HEK293 (cell line): ENCODE data around the gene HEATR3.

Source experiments
- CTCF ChIA-PET: fragments of 350-600 bp; formaldehyde crosslinking; extraction: SDS; loops from one replicate; lab custom pipeline; 2021; ENCODE audit warnings: antibody characterized with exemption; lab: Yijun Ruan, JAX
- POLR2A ChIA-PET: fragments of 300-600 bp; formaldehyde crosslinking; extraction: SDS; loops from one replicate; lab custom pipeline; 2020; ENCODE audit warnings: antibody characterized with exemption, inconsistent platforms; lab: Yijun Ruan, JAX
- H3K27ac ChIP-seq: fragments of 200-500 bp; sonication (Bioruptor generic); 2 replicates; pipeline ENCODE4 v1.5.1; 2014; ENCODE audit warnings: low read depth, low read length, control low read depth, inconsistent platforms; ENCODE audit errors: extremely low read depth
- H3K36me3 ChIP-seq, 2 experiments: fragments of 200-500 bp in 1 of 2; sonication (Bioruptor generic) in 1 of 2; 1 replicate in 1 of 2; 2 replicates in 1 of 2; pipeline ENCODE4 v1.5.1; 2014 to 2017; ENCODE audit warnings: inconsistent platforms in 2 of 2, low read length in 2 of 2; ENCODE audit not compliant: control insufficient read depth in 2 of 2, insufficient read depth in 1 of 2
- H3K4me1 ChIP-seq: fragments of 200-500 bp; sonication (Bioruptor generic); 2 replicates; pipeline ENCODE4 v1.5.1; 2014; ENCODE audit warnings: mild to moderate bottlenecking, low read length, inconsistent platforms; ENCODE audit not compliant: control insufficient read depth, insufficient read depth
- H3K4me3 ChIP-seq: 2 replicates; pipeline ENCODE4 v1.5.1; 2011; ENCODE audit warnings: low read depth, mild to moderate bottlenecking, control low read depth, low read length, moderate library complexity
- H3K9me3 ChIP-seq: fragments of 200-500 bp; sonication (Bioruptor generic); 2 replicates; pipeline ENCODE4 v1.5.1; 2014; ENCODE audit warnings: low read depth, low read length, inconsistent platforms; ENCODE audit not compliant: control insufficient read depth, insufficient read depth
- HOXC10 ChIP-seq: sonication (generic); formaldehyde crosslinking; IDR thresholded peaks from 2 replicates; pipeline ENCODE4 v1.8.1; 2023; ENCODE audit warnings: mild to moderate bottlenecking, missing genetic modification reagents
- SP3 ChIP-seq: fragments of 450-650 bp; formaldehyde crosslinking; IDR thresholded peaks from 2 replicates; pipeline ENCODE4 v1.5.1; 2016; ENCODE audit warnings: missing biosample characterization, missing genetic modification characterization
- ZNF132 ChIP-seq: fragments of 450-650 bp; formaldehyde crosslinking; IDR thresholded peaks from 2 replicates; pipeline ENCODE4 v1.5.1; 2017; ENCODE audit warnings: missing biosample characterization, missing genetic modification characterization, borderline replicate concordance
- ZNF138 ChIP-seq: fragments of 450-650 bp; formaldehyde crosslinking; IDR thresholded peaks from 2 replicates; pipeline ENCODE4 v1.5.1; 2016; ENCODE audit warnings: missing biosample characterization, missing genetic modification characterization, borderline replicate concordance
- ZNF140 ChIP-seq: fragments of 450-650 bp; formaldehyde crosslinking; IDR thresholded peaks from 2 replicates; pipeline ENCODE4 v1.5.1; 2016; ENCODE audit warnings: missing biosample characterization, missing genetic modification characterization
- ZNF19 ChIP-seq: fragments of 450-650 bp; formaldehyde crosslinking; IDR thresholded peaks from 2 replicates; pipeline ENCODE4; 2016; ENCODE audit warnings: missing biosample characterization, missing genetic modification characterization, low read depth
- ZNF2 ChIP-seq: fragments of 450-650 bp; formaldehyde crosslinking; IDR thresholded peaks from 2 replicates; pipeline ENCODE4 v1.5.1; 2016; ENCODE audit warnings: missing biosample characterization, missing genetic modification characterization
- ZNF501 ChIP-seq: fragments of 450-650 bp; formaldehyde crosslinking; IDR thresholded peaks from 2 replicates; pipeline ENCODE4 v1.5.1; 2016; ENCODE audit warnings: missing biosample characterization, missing genetic modification characterization
- ZNF664 ChIP-seq: fragments of 450-650 bp; formaldehyde crosslinking; IDR thresholded peaks from 2 replicates; pipeline ENCODE4 v1.5.1; 2016; ENCODE audit warnings: missing biosample characterization, missing genetic modification characterization
- ZNF747 ChIP-seq: fragments of 450-650 bp; formaldehyde crosslinking; IDR thresholded peaks from 2 replicates; pipeline ENCODE4 v1.5.1; 2016; ENCODE audit warnings: missing biosample characterization, missing genetic modification characterization
- ZNF791 ChIP-seq: fragments of 450-650 bp; formaldehyde crosslinking; IDR thresholded peaks from 2 replicates; pipeline ENCODE4 v1.5.1; 2016; ENCODE audit warnings: missing biosample characterization, missing genetic modification characterization
- ZNF837 ChIP-seq: fragments of 450-650 bp; formaldehyde crosslinking; IDR thresholded peaks from 2 replicates; pipeline ENCODE4 v1.5.1; 2016; ENCODE audit warnings: missing biosample characterization, missing genetic modification characterization
- ZSCAN30 ChIP-seq: fragments of 450-650 bp; IDR thresholded peaks from 2 replicates; pipeline ENCODE4 v1.5.1; 2018; ENCODE audit warnings: missing biosample characterization, mild to moderate bottlenecking, missing genetic modification characterization, moderate library complexity
- TF ChIP-seq, protein P1 (sequence below): fragments of 450-650 bp; formaldehyde crosslinking; IDR thresholded peaks from 2 replicates; pipeline ENCODE4 v1.5.1; 2016; ENCODE audit warnings: missing biosample characterization, missing genetic modification characterization, borderline replicate concordance
- TF ChIP-seq, protein P2 (sequence below): fragments of 450-650 bp; formaldehyde crosslinking; conservative IDR thresholded peaks from 2 replicates; pipeline ENCODE4 v1.5.1; 2016; ENCODE audit warnings: low read depth, missing biosample characterization, missing genetic modification characterization
- TF ChIP-seq, protein P3 (sequence below): fragments of 450-650 bp; formaldehyde crosslinking; IDR thresholded peaks from 2 replicates; pipeline ENCODE4 v1.5.1; 2017; ENCODE audit warnings: missing biosample characterization, mild to moderate bottlenecking, missing genetic modification characterization, moderate library complexity
- TF ChIP-seq, protein P4 (sequence below): fragments of 450-650 bp; formaldehyde crosslinking; IDR thresholded peaks from 2 replicates; pipeline ENCODE4 v1.5.1; 2016; ENCODE audit warnings: missing biosample characterization, missing genetic modification characterization

The HEATR3 gene

DNA sequence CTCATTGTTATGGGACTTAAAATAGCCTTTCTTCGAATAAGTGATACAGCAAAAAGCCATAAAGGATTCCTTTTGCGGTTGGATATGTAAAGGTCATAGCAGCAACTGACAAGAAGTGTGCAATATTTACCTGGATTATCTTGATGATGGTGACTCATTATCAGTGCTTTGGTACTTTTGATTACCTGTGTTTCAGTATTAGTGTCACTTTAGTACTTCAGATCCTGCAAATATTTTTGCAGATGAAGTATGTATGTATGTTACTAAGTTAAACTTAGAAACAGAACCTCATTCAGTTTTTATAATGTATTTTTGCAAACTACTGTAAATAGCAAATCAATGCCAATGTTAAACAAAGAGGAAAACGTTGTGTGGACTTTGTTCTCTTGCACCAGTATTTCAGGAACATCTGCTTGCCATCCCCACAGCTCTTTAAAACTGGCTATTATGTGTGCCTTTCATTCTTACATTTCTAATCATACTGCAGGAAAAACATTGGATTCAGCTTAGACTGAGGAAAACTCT lies 30.2 kb upstream of the HEATR3 start (continued):
- TF ChIP-seq, protein P1, sequence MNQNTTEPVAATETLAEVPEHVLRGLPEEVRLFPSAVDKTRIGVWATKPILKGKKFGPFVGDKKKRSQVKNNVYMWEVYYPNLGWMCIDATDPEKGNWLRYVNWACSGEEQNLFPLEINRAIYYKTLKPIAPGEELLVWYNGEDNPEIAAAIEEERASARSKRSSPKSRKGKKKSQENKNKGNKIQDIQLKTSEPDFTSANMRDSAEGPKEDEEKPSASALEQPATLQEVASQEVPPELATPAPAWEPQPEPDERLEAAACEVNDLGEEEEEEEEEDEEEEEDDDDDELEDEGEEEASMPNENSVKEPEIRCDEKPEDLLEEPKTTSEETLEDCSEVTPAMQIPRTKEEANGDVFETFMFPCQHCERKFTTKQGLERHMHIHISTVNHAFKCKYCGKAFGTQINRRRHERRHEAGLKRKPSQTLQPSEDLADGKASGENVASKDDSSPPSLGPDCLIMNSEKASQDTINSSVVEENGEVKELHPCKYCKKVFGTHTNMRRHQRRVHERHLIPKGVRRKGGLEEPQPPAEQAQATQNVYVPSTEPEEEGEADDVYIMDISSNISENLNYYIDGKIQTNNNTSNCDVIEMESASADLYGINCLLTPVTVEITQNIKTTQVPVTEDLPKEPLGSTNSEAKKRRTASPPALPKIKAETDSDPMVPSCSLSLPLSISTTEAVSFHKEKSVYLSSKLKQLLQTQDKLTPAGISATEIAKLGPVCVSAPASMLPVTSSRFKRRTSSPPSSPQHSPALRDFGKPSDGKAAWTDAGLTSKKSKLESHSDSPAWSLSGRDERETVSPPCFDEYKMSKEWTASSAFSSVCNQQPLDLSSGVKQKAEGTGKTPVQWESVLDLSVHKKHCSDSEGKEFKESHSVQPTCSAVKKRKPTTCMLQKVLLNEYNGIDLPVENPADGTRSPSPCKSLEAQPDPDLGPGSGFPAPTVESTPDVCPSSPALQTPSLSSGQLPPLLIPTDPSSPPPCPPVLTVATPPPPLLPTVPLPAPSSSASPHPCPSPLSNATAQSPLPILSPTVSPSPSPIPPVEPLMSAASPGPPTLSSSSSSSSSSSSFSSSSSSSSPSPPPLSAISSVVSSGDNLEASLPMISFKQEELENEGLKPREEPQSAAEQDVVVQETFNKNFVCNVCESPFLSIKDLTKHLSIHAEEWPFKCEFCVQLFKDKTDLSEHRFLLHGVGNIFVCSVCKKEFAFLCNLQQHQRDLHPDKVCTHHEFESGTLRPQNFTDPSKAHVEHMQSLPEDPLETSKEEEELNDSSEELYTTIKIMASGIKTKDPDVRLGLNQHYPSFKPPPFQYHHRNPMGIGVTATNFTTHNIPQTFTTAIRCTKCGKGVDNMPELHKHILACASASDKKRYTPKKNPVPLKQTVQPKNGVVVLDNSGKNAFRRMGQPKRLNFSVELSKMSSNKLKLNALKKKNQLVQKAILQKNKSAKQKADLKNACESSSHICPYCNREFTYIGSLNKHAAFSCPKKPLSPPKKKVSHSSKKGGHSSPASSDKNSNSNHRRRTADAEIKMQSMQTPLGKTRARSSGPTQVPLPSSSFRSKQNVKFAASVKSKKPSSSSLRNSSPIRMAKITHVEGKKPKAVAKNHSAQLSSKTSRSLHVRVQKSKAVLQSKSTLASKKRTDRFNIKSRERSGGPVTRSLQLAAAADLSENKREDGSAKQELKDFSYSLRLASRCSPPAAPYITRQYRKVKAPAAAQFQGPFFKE = no peak
- TF ChIP-seq ZNF837 (tag by site-specific recombination) (no peak), ZNF132 (no peak)
- TF ChIP-seq, protein P2, sequence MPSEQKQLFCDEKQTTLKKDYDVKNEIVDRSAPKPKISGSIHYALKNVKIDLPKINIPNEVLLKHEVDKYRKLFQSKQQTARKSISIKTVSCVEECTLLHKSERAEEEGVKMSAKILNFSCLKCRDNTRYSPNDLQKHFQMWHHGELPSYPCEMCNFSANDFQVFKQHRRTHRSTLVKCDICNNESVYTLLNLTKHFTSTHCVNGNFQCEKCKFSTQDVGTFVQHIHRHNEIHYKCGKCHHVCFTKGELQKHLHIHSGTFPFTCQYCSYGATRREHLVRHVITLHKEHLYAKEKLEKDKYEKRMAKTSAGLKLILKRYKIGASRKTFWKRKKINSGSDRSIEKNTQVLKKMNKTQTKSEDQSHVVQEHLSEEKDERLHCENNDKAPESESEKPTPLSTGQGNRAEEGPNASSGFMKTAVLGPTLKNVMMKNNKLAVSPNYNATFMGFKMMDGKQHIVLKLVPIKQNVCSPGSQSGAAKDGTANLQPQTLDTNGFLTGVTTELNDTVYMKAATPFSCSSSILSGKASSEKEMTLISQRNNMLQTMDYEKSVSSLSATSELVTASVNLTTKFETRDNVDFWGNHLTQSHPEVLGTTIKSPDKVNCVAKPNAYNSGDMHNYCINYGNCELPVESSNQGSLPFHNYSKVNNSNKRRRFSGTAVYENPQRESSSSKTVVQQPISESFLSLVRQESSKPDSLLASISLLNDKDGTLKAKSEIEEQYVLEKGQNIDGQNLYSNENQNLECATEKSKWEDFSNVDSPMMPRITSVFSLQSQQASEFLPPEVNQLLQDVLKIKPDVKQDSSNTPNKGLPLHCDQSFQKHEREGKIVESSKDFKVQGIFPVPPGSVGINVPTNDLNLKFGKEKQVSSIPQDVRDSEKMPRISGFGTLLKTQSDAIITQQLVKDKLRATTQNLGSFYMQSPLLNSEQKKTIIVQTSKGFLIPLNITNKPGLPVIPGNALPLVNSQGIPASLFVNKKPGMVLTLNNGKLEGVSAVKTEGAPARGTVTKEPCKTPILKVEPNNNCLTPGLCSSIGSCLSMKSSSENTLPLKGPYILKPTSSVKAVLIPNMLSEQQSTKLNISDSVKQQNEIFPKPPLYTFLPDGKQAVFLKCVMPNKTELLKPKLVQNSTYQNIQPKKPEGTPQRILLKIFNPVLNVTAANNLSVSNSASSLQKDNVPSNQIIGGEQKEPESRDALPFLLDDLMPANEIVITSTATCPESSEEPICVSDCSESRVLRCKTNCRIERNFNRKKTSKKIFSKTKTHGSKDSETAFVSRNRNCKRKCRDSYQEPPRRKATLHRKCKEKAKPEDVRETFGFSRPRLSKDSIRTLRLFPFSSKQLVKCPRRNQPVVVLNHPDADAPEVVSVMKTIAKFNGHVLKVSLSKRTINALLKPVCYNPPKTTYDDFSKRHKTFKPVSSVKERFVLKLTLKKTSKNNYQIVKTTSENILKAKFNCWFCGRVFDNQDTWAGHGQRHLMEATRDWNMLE (tag by site-specific recombination) = no peak
- TF ChIP-seq, all 188 proteins: peak for 0

DNA sequence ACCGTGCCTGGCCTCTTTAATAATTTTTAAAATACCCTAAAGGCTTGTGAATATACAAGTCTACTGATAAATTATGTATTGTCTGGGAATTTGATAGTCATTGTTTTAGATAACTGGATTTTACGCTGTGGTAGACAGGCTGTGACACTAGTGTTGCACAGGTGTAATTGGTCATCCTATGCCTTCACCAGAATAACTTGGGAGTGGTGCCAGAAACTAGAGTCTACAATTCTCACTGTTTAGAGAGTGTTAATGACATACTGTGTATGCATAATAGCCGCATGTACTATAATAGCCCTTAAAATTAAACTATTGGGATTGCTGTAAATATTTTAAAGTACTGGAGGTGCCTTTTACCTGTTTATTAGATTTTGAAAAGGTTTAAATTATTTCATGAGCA lies 29.3 kb upstream of the HEATR3 start:
- no peaks in the 10 kb centered on the region for H3K9me3 ChIP-seq
- no peak overlapping the region for H3K27ac ChIP-seq
- no peak overlapping the region for H3K4me3 ChIP-seq
- ChIA-PET CTCF (interaction anchor here (0.8 to 3.1 kb wide), 3 partner anchors 11 to 274 kb away, joined by 3 to 32 read pairs (median 3); partner anchors contain the start of gene CNEP1R1), POLR2A (no interaction called here)
- TF ChIP-seq ZNF140 (tag by site-specific recombination) (no peak), ZNF132 (no peak)
- H3K4me1 ChIP-seq = no peaks in the 10 kb centered on the region
- H3K36me3 ChIP-seq = peaks cover 15 to 48% of the 10 kb centered on the region in 2 experiments

DNA sequence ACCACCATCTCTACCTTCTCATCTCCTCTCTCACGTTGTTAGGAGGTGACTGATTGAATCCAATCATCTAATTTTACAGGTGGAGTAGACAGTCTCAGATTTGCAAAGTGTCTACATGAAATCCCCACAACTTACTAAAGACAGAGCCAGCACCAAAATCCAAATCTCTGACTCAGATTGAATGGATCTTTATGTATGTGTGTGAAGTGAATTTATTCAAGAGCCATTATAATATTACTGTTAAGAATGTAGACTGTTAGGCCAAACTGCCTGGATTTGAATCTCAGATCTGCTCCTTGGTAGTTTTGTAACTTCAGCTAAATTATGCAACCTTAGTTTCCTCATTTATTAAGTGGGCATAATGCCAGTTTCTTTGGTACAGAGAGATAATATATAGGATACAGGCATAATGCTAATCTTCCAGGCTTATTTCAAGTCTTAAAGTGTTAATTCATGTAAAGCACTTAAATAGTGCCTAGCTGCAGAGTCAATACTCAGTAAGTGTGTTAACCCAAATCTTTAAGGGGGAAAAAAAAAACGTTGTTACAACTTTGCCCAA lies 28.0 kb upstream of the HEATR3 start:
- TF ChIP-seq ZNF501 (tag by site-specific recombination) = no peak
- TF ChIP-seq ZNF138 (tag by site-specific recombination) = no peak
- no peak for TF ChIP-seq HOXC10
- no peak for TF ChIP-seq SP3 (tag by site-specific recombination)
- TF ChIP-seq ZSCAN30 (tag by site-specific recombination) = no peak
- no peak for TF ChIP-seq ZNF664
- no peak for TF ChIP-seq ZNF791 (tag by site-specific recombination)
- TF ChIP-seq, protein P3, sequence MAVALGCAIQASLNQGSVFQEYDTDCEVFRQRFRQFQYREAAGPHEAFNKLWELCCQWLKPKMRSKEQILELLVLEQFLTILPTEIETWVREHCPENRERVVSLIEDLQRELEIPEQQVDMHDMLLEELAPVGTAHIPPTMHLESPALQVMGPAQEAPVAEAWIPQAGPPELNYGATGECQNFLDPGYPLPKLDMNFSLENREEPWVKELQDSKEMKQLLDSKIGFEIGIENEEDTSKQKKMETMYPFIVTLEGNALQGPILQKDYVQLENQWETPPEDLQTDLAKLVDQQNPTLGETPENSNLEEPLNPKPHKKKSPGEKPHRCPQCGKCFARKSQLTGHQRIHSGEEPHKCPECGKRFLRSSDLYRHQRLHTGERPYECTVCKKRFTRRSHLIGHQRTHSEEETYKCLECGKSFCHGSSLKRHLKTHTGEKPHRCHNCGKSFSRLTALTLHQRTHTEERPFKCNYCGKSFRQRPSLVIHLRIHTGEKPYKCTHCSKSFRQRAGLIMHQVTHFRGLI = no peak
- TF ChIP-seq ZNF19 (tag by site-specific recombination) = no peak
- no peak for TF ChIP-seq ZNF2 (tag by site-specific recombination)
- no peak for TF ChIP-seq ZNF747 (tag by site-specific recombination)
- TF ChIP-seq, protein P4, sequence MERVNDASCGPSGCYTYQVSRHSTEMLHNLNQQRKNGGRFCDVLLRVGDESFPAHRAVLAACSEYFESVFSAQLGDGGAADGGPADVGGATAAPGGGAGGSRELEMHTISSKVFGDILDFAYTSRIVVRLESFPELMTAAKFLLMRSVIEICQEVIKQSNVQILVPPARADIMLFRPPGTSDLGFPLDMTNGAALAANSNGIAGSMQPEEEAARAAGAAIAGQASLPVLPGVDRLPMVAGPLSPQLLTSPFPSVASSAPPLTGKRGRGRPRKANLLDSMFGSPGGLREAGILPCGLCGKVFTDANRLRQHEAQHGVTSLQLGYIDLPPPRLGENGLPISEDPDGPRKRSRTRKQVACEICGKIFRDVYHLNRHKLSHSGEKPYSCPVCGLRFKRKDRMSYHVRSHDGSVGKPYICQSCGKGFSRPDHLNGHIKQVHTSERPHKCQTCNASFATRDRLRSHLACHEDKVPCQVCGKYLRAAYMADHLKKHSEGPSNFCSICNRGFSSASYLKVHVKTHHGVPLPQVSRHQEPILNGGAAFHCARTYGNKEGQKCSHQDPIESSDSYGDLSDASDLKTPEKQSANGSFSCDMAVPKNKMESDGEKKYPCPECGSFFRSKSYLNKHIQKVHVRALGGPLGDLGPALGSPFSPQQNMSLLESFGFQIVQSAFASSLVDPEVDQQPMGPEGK (tag by site-specific recombination) = no peak
- Histone ChIP-seq H3K9me3 (no peaks in the 10 kb centered on the region), H3K27ac (no peak overlapping the region), H3K4me1 (no peaks in the 10 kb centered on the region), H3K4me3 (no peak overlapping the region), H3K36me3 (peaks cover 13 to 37% of the 10 kb centered on the region in 2 experiments)
- CTCF ChIA-PET = interaction anchor here (0.6 to 3.1 kb wide), 4 partner anchors 13 to 81 kb away, joined by 3 to 32 read pairs (median 4); partner anchors contain the start of gene CNEP1R1
- POLR2A ChIA-PET = interaction anchor here (1.2 kb wide), 1 partner anchor 28 kb away, joined by 4 read pairs; the partner anchor contains the start of gene HEATR3
